SK-N-MC (cell line): Measurements from ENCODE around the gene PDK2.

Experiments used
- DNase-seq: peaks from one replicate; pipeline ENCODE4 v3.0.0-alpha.2; 2011; ENCODE audit warnings: low read depth, low spot score
- H3K27ac ChIP-seq: fragments of 200-600 bp; sonication (generic); 2 replicates; pipeline ENCODE4 v1.5.1; 2016; ENCODE audit warnings: mixed run types
- H3K36me3 ChIP-seq: fragments of 200-600 bp; sonication (generic); 2 replicates; pipeline ENCODE4 v1.6.1; 2017; ENCODE audit warnings: antibody characterized with exemption, low read length, mixed read lengths; ENCODE audit not compliant: insufficient read depth
- H3K4me3 ChIP-seq: fragments of 200-600 bp; sonication (generic); 2 replicates; pipeline ENCODE4 v1.5.1; 2016
- H3K9ac ChIP-seq: fragments of 200-600 bp; sonication (generic); 2 replicates; pipeline ENCODE4 v1.8.0; 2017; ENCODE audit warnings: mixed run types, mixed read lengths; ENCODE audit not compliant: insufficient read length
- H3K9me3 ChIP-seq: fragments of 200-600 bp; sonication (generic); 2 replicates; pipeline ENCODE4 v1.6.1; 2017; ENCODE audit warnings: low read depth, mild to moderate bottlenecking, antibody characterized with exemption, low read length, moderate library complexity, mixed read lengths
- EZH2 ChIP-seq: fragments of 200-600 bp; sonication (generic); IDR thresholded peaks from one replicate; pipeline ENCODE4 v1.6.1; 2017; ENCODE audit warnings: antibody characterized with exemption
- FOXP2 ChIP-seq: optimal IDR thresholded peaks from 2 replicates; pipeline ENCODE3; 2011; ENCODE audit warnings: mild to moderate bottlenecking, moderate library complexity; ENCODE audit not compliant: insufficient read depth; ENCODE audit errors: extremely low read length, control extremely low read depth
- POLR2AphosphoS5 ChIP-seq: IDR thresholded peaks from 2 replicates; pipeline ENCODE4 v1.6.1; 2012; ENCODE audit warnings: mild to moderate bottlenecking, low read depth, low read length, borderline replicate concordance

The PDK2 gene

DNA sequence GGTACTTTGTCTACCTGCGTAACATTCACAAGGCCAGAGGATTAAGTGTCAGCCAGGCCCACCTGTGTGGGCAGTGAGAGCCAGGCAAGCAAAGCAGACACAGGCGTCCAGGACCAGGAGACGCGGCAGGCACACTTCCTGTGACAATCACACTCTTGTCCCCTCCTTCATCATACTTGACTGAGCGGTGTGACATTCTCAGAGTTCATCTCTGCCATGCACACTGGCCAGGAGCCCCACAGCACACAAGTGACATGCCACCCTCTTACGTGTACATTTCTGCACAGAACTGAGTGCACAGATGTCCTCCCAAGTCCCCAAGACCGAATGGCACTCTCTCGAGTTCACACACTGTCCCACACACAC, 46.6 kb downstream of the PDK2 start:
- Histone ChIP-seq H3K9ac (no peak overlapping the region), H3K27ac (no peak overlapping the region), H3K4me3 (no peak overlapping the region), H3K36me3 (peaks cover 84% of the 10 kb centered on the region), H3K9me3 (no peaks in the 10 kb centered on the region)
- TF ChIP-seq POLR2AphosphoS5 = no peak
- no peak for TF ChIP-seq FOXP2
- no peak for TF ChIP-seq EZH2
- no peak for DNase-seq

- Histone ChIP-seq H3K9ac (no peak overlapping the region), H3K4me3 (no peak overlapping the region), H3K27ac (no peak overlapping the region), H3K9me3 (no peaks in the 10 kb centered on the region), H3K36me3 (peaks cover 67% of the 10 kb centered on the region)
- no peak for DNase-seq
- no peak for TF ChIP-seq FOXP2
- no peak for TF ChIP-seq EZH2
- no peak for TF ChIP-seq POLR2AphosphoS5
Observed at GRCh38 chr17:50143461-50144176, 48.5 kb downstream of the PDK2 start.

- H3K9me3 ChIP-seq = no peaks in the 10 kb centered on the region
- H3K36me3 ChIP-seq = peaks cover 60% of the 10 kb centered on the region
Observed at GRCh38 chr17:50144355-50144754, 49.2 kb downstream of the PDK2 start.

DNA sequence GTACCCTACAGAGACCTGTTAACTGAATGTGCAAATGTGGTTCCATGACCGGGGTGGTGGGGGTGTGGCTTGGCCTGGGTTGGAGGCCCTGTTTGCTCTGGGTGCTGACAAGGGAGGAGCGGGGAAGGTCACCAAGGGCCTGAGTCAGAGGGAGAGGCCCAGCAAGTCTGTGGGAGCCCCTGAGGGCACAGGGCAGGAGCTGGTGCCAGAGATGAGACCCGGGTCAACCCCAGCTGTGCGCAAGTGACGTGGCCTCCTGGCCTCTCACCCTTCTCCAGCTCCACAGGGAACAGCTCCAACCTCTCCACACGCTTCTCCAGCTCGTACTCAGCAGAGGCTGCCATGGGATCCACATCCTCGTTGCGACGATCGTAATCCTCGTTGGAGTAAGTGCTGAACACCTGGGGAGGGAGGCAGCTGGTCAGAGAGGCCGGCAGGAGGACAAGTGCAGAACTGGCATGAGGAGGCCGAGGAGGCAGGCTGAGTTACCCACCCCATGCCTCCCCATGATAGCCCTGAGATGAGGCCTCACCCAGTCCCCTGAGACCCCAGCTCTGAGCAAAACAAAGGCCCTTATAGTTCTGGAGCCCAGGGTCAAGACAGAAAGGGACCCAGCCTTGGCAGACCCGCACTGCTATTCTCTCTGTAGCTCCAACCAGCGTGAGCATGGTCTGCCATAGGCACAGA, 49.8 kb downstream of the PDK2 start:
- DNase-seq = no peak
- Histone ChIP-seq H3K9me3 (no peaks in the 10 kb centered on the region), H3K27ac (no peak overlapping the region), H3K4me3 (no peak overlapping the region), H3K9ac (no peak overlapping the region), H3K36me3 (peaks cover 55% of the 10 kb centered on the region)
- TF ChIP-seq FOXP2 (no peak), POLR2AphosphoS5 (no peak), EZH2 (no peak)

More at GRCh38 chr17:50144355-50144754, 49.2 kb downstream of the PDK2 start:
- Histone ChIP-seq H3K27ac (no peak overlapping the region), H3K4me3 (no peak overlapping the region), H3K9ac (no peak overlapping the region)
- DNase-seq = no peak
- TF ChIP-seq FOXP2 = no peak
- no peak for TF ChIP-seq POLR2AphosphoS5
- no peak for TF ChIP-seq EZH2

DNA sequence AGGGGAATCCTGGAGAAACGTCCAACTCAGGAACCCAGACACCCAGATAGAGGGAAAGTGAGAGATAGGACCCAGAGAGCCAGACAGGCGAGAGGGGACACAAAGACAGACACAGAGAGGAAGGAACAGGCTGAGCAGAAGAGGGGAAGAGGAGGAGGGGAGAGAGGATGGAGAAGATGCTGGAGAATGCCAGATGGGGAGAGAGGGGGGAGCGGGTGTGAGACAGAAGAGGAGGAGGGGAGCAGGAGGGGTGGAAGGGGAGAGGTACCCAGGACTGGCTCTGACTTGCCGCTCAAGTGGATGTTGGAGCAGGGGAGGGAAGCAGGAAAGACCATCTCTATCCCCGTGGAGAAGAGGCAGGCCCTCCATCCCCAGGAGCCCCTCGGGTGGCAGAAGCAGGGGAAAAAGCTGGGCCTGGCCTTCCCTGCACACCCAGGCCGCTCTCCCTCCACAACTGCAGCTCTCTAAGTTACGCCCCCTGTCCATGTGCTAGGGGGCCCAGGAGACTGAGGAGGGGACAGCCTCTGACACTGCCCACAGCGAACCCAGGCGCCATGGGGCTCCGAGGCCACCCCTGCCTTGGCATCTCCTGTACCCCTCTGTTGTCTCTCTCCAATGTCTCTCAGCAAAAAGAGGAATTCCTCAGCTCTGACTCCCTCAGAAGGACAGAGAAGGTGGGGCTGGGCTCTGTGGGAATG, 50.5 kb downstream of the PDK2 start:
- no peak overlapping the region for H3K9ac ChIP-seq
- no peaks in the 10 kb centered on the region for H3K9me3 ChIP-seq
- DNase-seq = no peak
- peaks cover 48% of the 10 kb centered on the region for H3K36me3 ChIP-seq
- no peak for TF ChIP-seq EZH2
- TF ChIP-seq FOXP2 = no peak
- no peak for TF ChIP-seq POLR2AphosphoS5
- no peak overlapping the region for H3K27ac ChIP-seq
- H3K4me3 ChIP-seq = no peak overlapping the region

GRCh38 chr17:50146230-50146926, 51.2 kb downstream of the PDK2 start:
- DNase-seq = no peak
- Histone ChIP-seq H3K9me3 (no peaks in the 10 kb centered on the region), H3K36me3 (peaks cover 41% of the 10 kb centered on the region; the same call in 1 of the 2 replicates), H3K27ac (no peak overlapping the region), H3K4me3 (peak overlapping the region; percentile 100; the same call in 1 of the 2 replicates), H3K9ac (no peak overlapping the region)
- TF ChIP-seq POLR2AphosphoS5 (no peak), FOXP2 (no peak), EZH2 (no peak)

- peak overlapping the region; percentile 100 for H3K4me3 ChIP-seq
- no peaks in the 10 kb centered on the region for H3K9me3 ChIP-seq
- TF ChIP-seq POLR2AphosphoS5 (no peak), EZH2 (no peak), FOXP2 (no peak)
- no peak for DNase-seq
- H3K9ac ChIP-seq = no peak overlapping the region
- H3K27ac ChIP-seq = 0 out of 2 replicates have a peak overlapping the region, but pooled peaks have one; percentile 5
- peaks cover 34% of the 10 kb centered on the region; the same call in 1 of the 2 replicates for H3K36me3 ChIP-seq
Observed at GRCh38 chr17:50146927-50147665, 51.9 kb downstream of the PDK2 start.

DNA sequence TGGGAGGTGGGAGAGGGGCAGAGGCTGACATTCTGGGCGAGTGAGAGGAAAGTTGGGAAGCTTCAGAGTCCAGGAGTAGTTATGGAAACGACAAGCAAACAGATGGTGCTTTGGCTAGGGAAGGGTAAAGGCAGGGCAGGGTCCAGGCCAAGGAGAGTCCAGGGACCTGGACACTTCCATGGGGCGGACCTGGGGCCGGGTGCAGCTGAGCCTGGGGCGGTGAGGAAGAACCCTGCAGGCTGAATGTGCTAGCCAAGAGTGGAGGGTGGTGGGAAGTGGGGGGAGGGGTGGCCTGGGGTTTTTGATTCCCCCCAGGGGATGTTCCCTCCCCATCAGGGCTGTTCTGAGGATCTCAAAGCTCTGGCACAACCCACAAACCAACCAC, 52.7 kb downstream of the PDK2 start:
- Histone ChIP-seq H3K9ac (peak overlapping the region; percentile 55), H3K4me3 (peak overlapping the region; percentile 100), H3K27ac (peak overlapping the region; percentile 5; the same call in 1 of the 2 replicates), H3K36me3 (peaks cover 26% of the 10 kb centered on the region; the same call in 1 of the 2 replicates), H3K9me3 (no peaks in the 10 kb centered on the region)
- no peak for DNase-seq
- TF ChIP-seq POLR2AphosphoS5 (no peak), FOXP2 (no peak), EZH2 (no peak)
